Vagina (tissue), 2 donors: ENCODE data around the gene HOXD11.

Source experiments
- POLR2A ChIP-seq, 2 donors: fragments of 450-650 bp; IDR thresholded peaks; one replicate each; pipeline ENCODE4 v1.6.1; 2017; ENCODE audit warnings: antibody characterized with exemption in 2 of 2, mild to moderate bottlenecking in 2 of 2, moderate library complexity in 2 of 2
- POLR2AphosphoS5 ChIP-seq, 2 donors: sonication (generic); formaldehyde crosslinking; IDR thresholded peaks; one replicate each; pipeline ENCODE4 v1.9.0; 2017; ENCODE audit warnings: antibody characterized with exemption in 2 of 2, mild to moderate bottlenecking in 2 of 2, low read depth in 1 of 2; ENCODE audit not compliant: insufficient read depth in 1 of 2
- TF ChIP-seq, protein P1 (sequence below), 3 experiments: fragments of 450-650 bp in 2 of 3; fragments of 200-600 bp in 1 of 3; sonication (generic) in 1 of 3; IDR thresholded peaks; one replicate each; pipeline ENCODE4 v1.5.1; 2017 to 2019; ENCODE audit warnings: antibody characterized with exemption in 3 of 3, mild to moderate bottlenecking in 2 of 3, moderate library complexity in 2 of 3

DNA sequence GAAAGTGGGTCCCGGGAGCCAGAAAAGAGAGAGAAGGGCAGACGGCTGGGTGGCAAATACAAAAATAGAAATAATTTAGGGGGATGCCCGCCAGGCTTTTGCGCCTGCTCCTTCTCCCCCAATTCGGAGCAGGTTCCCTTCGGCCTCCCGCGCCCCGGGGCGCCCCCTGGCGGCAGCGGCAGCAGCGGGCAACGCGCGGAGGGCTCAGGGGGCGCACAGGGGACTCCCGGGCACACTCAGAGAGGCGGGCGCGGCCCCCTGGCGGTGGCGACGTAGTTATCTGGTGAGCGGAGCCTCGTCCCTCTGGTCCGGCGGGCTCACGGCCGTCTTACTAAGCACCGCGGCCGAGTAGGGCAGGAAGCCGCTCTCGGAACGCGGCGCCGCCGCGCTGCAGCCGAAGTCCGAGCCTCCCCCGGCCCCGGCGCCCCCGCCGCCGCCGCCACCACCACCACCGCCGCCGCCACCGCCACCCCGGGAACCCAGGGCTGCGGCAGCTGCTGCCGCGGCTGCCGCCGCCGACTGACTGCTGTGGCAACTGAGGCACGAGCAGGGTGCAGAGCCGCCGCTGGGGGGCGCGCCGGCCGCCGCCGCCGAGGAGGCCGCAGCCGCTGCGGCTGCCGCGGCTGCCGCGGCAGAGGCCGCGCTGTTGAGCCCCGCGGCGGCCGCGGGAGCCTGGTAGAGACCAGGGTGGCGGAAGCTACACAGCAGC, 27.1 kb upstream of the HOXD11 start:
- TF ChIP-seq, protein P1, sequence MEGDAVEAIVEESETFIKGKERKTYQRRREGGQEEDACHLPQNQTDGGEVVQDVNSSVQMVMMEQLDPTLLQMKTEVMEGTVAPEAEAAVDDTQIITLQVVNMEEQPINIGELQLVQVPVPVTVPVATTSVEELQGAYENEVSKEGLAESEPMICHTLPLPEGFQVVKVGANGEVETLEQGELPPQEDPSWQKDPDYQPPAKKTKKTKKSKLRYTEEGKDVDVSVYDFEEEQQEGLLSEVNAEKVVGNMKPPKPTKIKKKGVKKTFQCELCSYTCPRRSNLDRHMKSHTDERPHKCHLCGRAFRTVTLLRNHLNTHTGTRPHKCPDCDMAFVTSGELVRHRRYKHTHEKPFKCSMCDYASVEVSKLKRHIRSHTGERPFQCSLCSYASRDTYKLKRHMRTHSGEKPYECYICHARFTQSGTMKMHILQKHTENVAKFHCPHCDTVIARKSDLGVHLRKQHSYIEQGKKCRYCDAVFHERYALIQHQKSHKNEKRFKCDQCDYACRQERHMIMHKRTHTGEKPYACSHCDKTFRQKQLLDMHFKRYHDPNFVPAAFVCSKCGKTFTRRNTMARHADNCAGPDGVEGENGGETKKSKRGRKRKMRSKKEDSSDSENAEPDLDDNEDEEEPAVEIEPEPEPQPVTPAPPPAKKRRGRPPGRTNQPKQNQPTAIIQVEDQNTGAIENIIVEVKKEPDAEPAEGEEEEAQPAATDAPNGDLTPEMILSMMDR (IDR thresholded peaks at IDR 0.05): peak; percentile 71 to 87 (median 77)
- TF ChIP-seq POLR2AphosphoS5 (IDR thresholded peaks at IDR 0.05; ENCODE audit: insufficient read depth in 1 of 2, low read depth in 1 of 2): no peak
- TF ChIP-seq POLR2A (IDR thresholded peaks at IDR 0.05): no peak
